Posterior vena cava (tissue), 2 donors: ENCODE measurements around the gene OR5B2. TPM values are rescaled to one million over a fixed set of nuclear protein-coding genes. Genes with fewer than 3 reads are reported as not detected.

Experiments used
- total RNA-seq, 2 donors: library from RNA; stranded (reverse); fragmentation: NEBNext Ultra II Directional; extraction: Animal tissue kit (Norgen Biotek cat#: 25700); gene quantifications; one replicate each; pipeline ENCODE4 v1.2.1, GENCODE V29; 2021
- donor health status: DM: yes; HTN: yes; CAD: no.
- donor health status: DM: yes; HTN: yes; CAD: no.

OR5B2 gene
- total RNA-seq, 2 donors from 2014 or later: not detected

Other genes with a start within 250 kb of the OR5B2 start
- gene OR9Q2, start 239.1 kb downstream of the OR5B2 start, total RNA-seq: not detected
- gene OR1S2, start 224.0 kb downstream of the OR5B2 start, total RNA-seq: not detected
- gene OR1S1, start 215.4 kb downstream of the OR5B2 start, total RNA-seq: not detected
- gene OR10Q1, start 199.2 kb downstream of the OR5B2 start, total RNA-seq: not detected
- gene OR10W1, start 159.9 kb downstream of the OR5B2 start, total RNA-seq: not detected
- not detected for gene OR5B17, start 69.1 kb downstream of the OR5B2 start, total RNA-seq
- gene OR5B3, start 21.2 kb downstream of the OR5B2 start, total RNA-seq: not detected
- gene OR5B12, start 14.1 kb upstream of the OR5B2 start, total RNA-seq: not detected
- not detected for gene OR5B21, start 80.0 kb upstream of the OR5B2 start, total RNA-seq
- 10 to 100 TPM in 1 of 2 donors, 1 to 10 TPM in 1; 7.9 to 10.7 TPM for gene LPXN, start 147.7 kb upstream of the OR5B2 start, total RNA-seq
- gene ZFP91, start 150.9 kb upstream of the OR5B2 start, total RNA-seq: 10 to 100 TPM; 48.8 to 60.6 TPM
- gene CNTF, start 194.5 kb upstream of the OR5B2 start, total RNA-seq: 1 to 10 TPM; 1.7 to 2.3 TPM